Loucy (cell line): ENCODE data around the gene EIF3F.

Source experiments
- H2AFZ ChIP-seq: fragments of 200-600 bp; sonication (generic); 2 replicates; pipeline ENCODE4 v1.6.0; 2016; ENCODE audit warnings: antibody characterized with exemption, mild to moderate bottlenecking, low read length, moderate library complexity
- H3F3A ChIP-seq: fragments of 200-600 bp; 2 replicates; pipeline ENCODE4 v1.6.0; 2016; ENCODE audit warnings: antibody characterized with exemption, low read depth, mild to moderate bottlenecking
- H3K27me3 ChIP-seq: fragments of 200-600 bp; sonication (generic); 2 replicates; pipeline ENCODE4 v1.6.1; 2014; ENCODE audit warnings: low read length, mild to moderate bottlenecking; ENCODE audit not compliant: insufficient read depth, poor library complexity, severe bottlenecking
- H3K36me3 ChIP-seq: fragments of 200-600 bp; sonication (generic); 2 replicates; pipeline ENCODE4 v1.6.1; 2016; ENCODE audit warnings: low read length; ENCODE audit not compliant: insufficient read depth
- H3K4me1 ChIP-seq: fragments of 200-600 bp; sonication (generic); 2 replicates; pipeline ENCODE4 v1.5.1; 2014; ENCODE audit warnings: low read length, mild to moderate bottlenecking; ENCODE audit not compliant: insufficient read depth, poor library complexity, severe bottlenecking
- H3K4me2 ChIP-seq: fragments of 200-600 bp; sonication (generic); 2 replicates; pipeline ENCODE4 v1.6.0; 2014; ENCODE audit warnings: antibody characterized with exemption, low read length, low read depth, mild to moderate bottlenecking; ENCODE audit not compliant: poor library complexity, severe bottlenecking
- H3K4me3 ChIP-seq: fragments of 200-600 bp; sonication (generic); 2 replicates; pipeline ENCODE4 v1.5.1; 2014; ENCODE audit warnings: low read length, mild to moderate bottlenecking, mixed read lengths; ENCODE audit not compliant: poor library complexity, severe bottlenecking
- H3K79me2 ChIP-seq: fragments of 200-600 bp; sonication (generic); 2 replicates; pipeline ENCODE4 v1.6.1; 2014; ENCODE audit warnings: low read length; ENCODE audit not compliant: insufficient read depth
- H3K9ac ChIP-seq: fragments of 200-600 bp; sonication (generic); 2 replicates; pipeline ENCODE4 v1.6.0; 2014; ENCODE audit warnings: mild to moderate bottlenecking, low read depth, low read length, moderate library complexity; ENCODE audit not compliant: poor library complexity, severe bottlenecking
- H3K9me2 ChIP-seq: fragments of 200-600 bp; sonication (generic); replicated peaks from 2 replicates; pipeline ENCODE4 v1.6.1; 2016; ENCODE audit warnings: low read depth, low read length, mixed read lengths
- H3K9me3 ChIP-seq: fragments of 200-600 bp; sonication (generic); 2 replicates; pipeline ENCODE4 v1.6.1; 2014; ENCODE audit warnings: mild to moderate bottlenecking, antibody characterized with exemption, low read length, low read depth; ENCODE audit not compliant: insufficient read depth
- H4K20me1 ChIP-seq: fragments of 200-600 bp; sonication (generic); 2 replicates; pipeline ENCODE4 v1.6.0; 2014; ENCODE audit warnings: antibody characterized with exemption, low read length, mild to moderate bottlenecking; ENCODE audit not compliant: insufficient read depth, poor library complexity, severe bottlenecking
- CTCF ChIP-seq: fragments of 200-600 bp; sonication (generic); conservative IDR thresholded peaks from 2 replicates; pipeline ENCODE4 v1.5.1; 2014; ENCODE audit warnings: mild to moderate bottlenecking, antibody characterized with exemption, low read length
- EZH2phosphoT487 ChIP-seq: fragments of 200-600 bp; IDR thresholded peaks from 2 replicates; pipeline ENCODE4 v1.6.1; 2018; ENCODE audit warnings: antibody characterized with exemption, mild to moderate bottlenecking, moderate library complexity, borderline replicate concordance

The EIF3F gene

GRCh38 chr11:7944123-7944522 is 43.0 kb upstream of the EIF3F start:
- Histone ChIP-seq H3K79me2 (no peaks in the 10 kb centered on the region), H3K9me2 (no peaks in the 10 kb centered on the region), H3K4me3 (no peak overlapping the region), H3F3A (no peaks in the 10 kb centered on the region), H4K20me1 (no peaks in the 10 kb centered on the region), H3K4me1 (no peaks in the 10 kb centered on the region), H3K36me3 (no peaks in the 10 kb centered on the region), H3K9me3 (peaks cover 12% of the 10 kb centered on the region; the same call in 1 of the 2 replicates), H2AFZ (no peak overlapping the region), H3K9ac (no peak overlapping the region), H3K27me3 (no peaks in the 10 kb centered on the region), H3K4me2 (no peak overlapping the region)
- TF ChIP-seq CTCF (no peak), EZH2phosphoT487 (no peak)

DNA sequence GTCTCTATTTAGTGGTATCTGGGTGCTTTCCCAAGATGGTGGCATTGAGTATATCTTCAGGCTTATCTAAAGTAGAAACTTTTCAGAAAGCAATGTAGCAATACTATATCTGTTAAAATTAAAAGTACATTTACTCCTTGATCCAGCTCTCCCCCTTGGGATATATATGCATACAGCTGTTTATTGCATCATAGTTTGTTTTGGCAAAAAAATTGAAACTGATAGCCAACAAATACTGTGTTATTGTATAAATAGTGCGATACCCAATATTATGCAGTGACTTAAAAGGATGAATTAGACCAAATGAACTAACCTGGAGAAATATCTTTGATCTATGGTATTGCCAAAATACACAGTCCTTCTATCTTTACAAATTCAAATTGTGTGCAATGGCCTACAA is 37.2 kb upstream of the EIF3F start:
- no peaks in the 10 kb centered on the region for H3K79me2 ChIP-seq
- TF ChIP-seq CTCF: no peak
- no peak for TF ChIP-seq EZH2phosphoT487
- no peak overlapping the region for H2AFZ ChIP-seq
- no peaks in the 10 kb centered on the region for H4K20me1 ChIP-seq
- H3K9ac ChIP-seq: no peak overlapping the region
- H3K4me3 ChIP-seq: no peak overlapping the region
- H3K9me2 ChIP-seq: no peaks in the 10 kb centered on the region
- no peaks in the 10 kb centered on the region for H3K4me1 ChIP-seq
- H3F3A ChIP-seq: no peaks in the 10 kb centered on the region
- no peak overlapping the region for H3K4me2 ChIP-seq
- no peaks in the 10 kb centered on the region for H3K27me3 ChIP-seq
- H3K36me3 ChIP-seq: no peaks in the 10 kb centered on the region
- H3K9me3 ChIP-seq: peaks cover 1% of the 10 kb centered on the region; the same call in 1 of the 2 replicates

DNA sequence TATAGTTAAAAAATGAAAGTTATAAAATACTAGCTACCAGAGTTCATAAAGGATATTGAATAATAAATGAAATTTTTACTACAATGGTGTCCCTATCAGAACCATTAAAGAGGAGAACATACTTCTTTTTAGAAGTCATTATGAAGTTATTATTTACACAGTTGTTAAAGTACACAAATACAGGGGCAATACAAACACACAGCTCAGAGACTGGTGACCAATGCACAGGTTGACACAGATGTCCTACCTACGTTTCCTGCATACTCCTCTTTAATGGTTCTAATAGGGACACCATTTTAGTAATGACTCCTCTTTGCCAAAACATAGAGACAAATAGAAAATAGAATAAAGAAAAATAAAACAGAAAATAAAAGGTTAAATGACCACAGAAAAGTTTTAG is 31.9 kb upstream of the EIF3F start:
- no peaks in the 10 kb centered on the region for H4K20me1 ChIP-seq
- H3K4me1 ChIP-seq: no peaks in the 10 kb centered on the region
- no peaks in the 10 kb centered on the region for H3K27me3 ChIP-seq
- TF ChIP-seq CTCF: no peak
- TF ChIP-seq EZH2phosphoT487: no peak
- H3K4me3 ChIP-seq: no peak overlapping the region
- no peaks in the 10 kb centered on the region for H3K9me2 ChIP-seq
- no peak overlapping the region for H3K9ac ChIP-seq
- H3F3A ChIP-seq: no peaks in the 10 kb centered on the region
- no peaks in the 10 kb centered on the region for H3K79me2 ChIP-seq
- no peaks in the 10 kb centered on the region for H3K36me3 ChIP-seq
- H3K4me2 ChIP-seq: no peak overlapping the region
- H2AFZ ChIP-seq: no peak overlapping the region
- no peaks in the 10 kb centered on the region for H3K9me3 ChIP-seq
